GM23338 (cell line): ENCODE results near the gene LIMCH1. TPM values are rescaled to one million over a fixed set of nuclear protein-coding genes. Genes with fewer than 3 reads are reported as not detected.
A peak's percentile ranks its signal among the peaks of the same experiment; 100 is the strongest.

Experiments used
- ATAC-seq: fragments of 200-7000 bp; cut with Tn5 transposase; 3 replicates; pipeline ENCODE4 v1.9.1; 2020
- DNase-seq: peaks from one replicate; pipeline ENCODE4 v3.0.0-alpha.2; 2015; ENCODE audit warnings: low spot score
- H2AFZ ChIP-seq: fragments of 200-600 bp; sonication (generic); 2 replicates; pipeline ENCODE4 v1.8.0; 2016; ENCODE audit warnings: antibody characterized with exemption, mild to moderate bottlenecking, moderate library complexity
- H3F3A ChIP-seq: fragments of 200-600 bp; sonication (generic); replicated peaks from 2 replicates; pipeline ENCODE4 v1.8.0; 2017; ENCODE audit warnings: antibody characterized with exemption, mixed run types, low read depth
- H3K27ac ChIP-seq: fragments of 200-600 bp; sonication (generic); 2 replicates; pipeline ENCODE4 v1.6.1; 2016; ENCODE audit warnings: low read depth
- H3K27me3 ChIP-seq: fragments of 200-600 bp; sonication (generic); 2 replicates; pipeline ENCODE4 v1.8.0; 2016; ENCODE audit warnings: mild to moderate bottlenecking, mixed run types, moderate library complexity; ENCODE audit not compliant: insufficient read depth
- H3K36me3 ChIP-seq: fragments of 200-600 bp; sonication (generic); 2 replicates; pipeline ENCODE4 v1.8.0; 2016; ENCODE audit warnings: mild to moderate bottlenecking; ENCODE audit not compliant: insufficient read depth
- H3K4me1 ChIP-seq: fragments of 200-600 bp; sonication (generic); 2 replicates; pipeline ENCODE4 v1.8.0; 2016; ENCODE audit warnings: mild to moderate bottlenecking, moderate library complexity; ENCODE audit not compliant: insufficient read depth
- H3K4me2 ChIP-seq: fragments of 200-600 bp; sonication (generic); 2 replicates; pipeline ENCODE4 v1.7.1; 2017; ENCODE audit warnings: mixed run types
- H3K4me3 ChIP-seq: fragments of 200-600 bp; sonication (generic); 2 replicates; pipeline ENCODE4 v1.6.1; 2016; ENCODE audit warnings: mixed run types
- H3K79me2 ChIP-seq: fragments of 200-600 bp; sonication (generic); replicated peaks from 2 replicates; pipeline ENCODE4 v1.8.0; 2017; ENCODE audit warnings: mild to moderate bottlenecking; ENCODE audit not compliant: insufficient read depth
- H3K9me2 ChIP-seq: fragments of 200-600 bp; sonication (generic); 2 replicates; pipeline ENCODE4 v1.8.0; 2017; ENCODE audit not compliant: insufficient read depth
- H4K20me1 ChIP-seq: fragments of 200-600 bp; sonication (generic); replicated peaks from 2 replicates; pipeline ENCODE4 v1.8.0; 2017; ENCODE audit warnings: mild to moderate bottlenecking; ENCODE audit not compliant: insufficient read depth
- H3K27ac Mint-ChIP-seq: 2 replicates; pipeline ENCODE4 v1.8.0; 2020; ENCODE audit warnings: inconsistent platforms, mild to moderate bottlenecking, moderate library complexity, mixed read lengths
- H3K27me3 Mint-ChIP-seq: 3 replicates; pipeline ENCODE4 v1.8.0; 2022; ENCODE audit warnings: low read depth, mild to moderate bottlenecking, moderate library complexity, mixed read lengths, inconsistent platforms; ENCODE audit not compliant: insufficient read depth, poor library complexity
- H3K36me3 Mint-ChIP-seq: 3 replicates; pipeline ENCODE4 v1.8.0; 2021; ENCODE audit warnings: low read depth, mild to moderate bottlenecking, inconsistent platforms, moderate library complexity, mixed read lengths
- H3K4me1 Mint-ChIP-seq: 3 replicates; pipeline ENCODE4 v1.8.0; 2020; ENCODE audit warnings: mild to moderate bottlenecking, inconsistent platforms, mixed read lengths
- H3K4me3 Mint-ChIP-seq: 3 replicates; pipeline ENCODE4 v1.8.0; 2021; ENCODE audit warnings: moderate library complexity, mild to moderate bottlenecking, inconsistent platforms, mixed read lengths
- H3K9me3 Mint-ChIP-seq: 3 replicates; pipeline ENCODE4 v1.8.0; 2020; ENCODE audit warnings: moderate library complexity, mild to moderate bottlenecking, inconsistent platforms, mixed read lengths
- EZH2 ChIP-seq: fragments of 200-600 bp; sonication (generic); IDR thresholded peaks from one replicate; pipeline ENCODE4 v1.8.0; 2017; ENCODE audit warnings: antibody characterized with exemption, mild to moderate bottlenecking, low read depth; ENCODE audit not compliant: unreplicated experiment
- EZH2phosphoT487 ChIP-seq: fragments of 200-600 bp; sonication (generic); IDR thresholded peaks from one replicate; pipeline ENCODE4 v1.8.1; 2018; ENCODE audit warnings: antibody characterized with exemption; ENCODE audit not compliant: unreplicated experiment
- JUNB ChIP-seq: IDR thresholded peaks from one replicate; pipeline ENCODE4 v1.6.1; 2016; ENCODE audit warnings: antibody characterized with exemption; ENCODE audit not compliant: unreplicated experiment
- NANOG ChIP-seq: IDR thresholded peaks from 2 replicates; pipeline ENCODE4 v1.6.1; 2016; ENCODE audit warnings: antibody characterized with exemption, borderline replicate concordance
- ZNF114 ChIP-seq: fragments of 250-450 bp; sonication (Bioruptor Pico); IDR thresholded peaks from 2 replicates; pipeline ENCODE4 v1.5.0; 2020; ENCODE audit warnings: mild to moderate bottlenecking, moderate library complexity
- ZNF331 ChIP-seq: fragments of 250-450 bp; sonication (Bioruptor Pico); IDR thresholded peaks from 2 replicates; pipeline ENCODE4 v1.5.0; 2020; ENCODE audit warnings: low read depth, mild to moderate bottlenecking, moderate library complexity
- polyA plus RNA-seq: library from polyadenylated mRNA; unstranded; fragments of >200 nt; fragmentation: Nextera tagmentation; extraction: Ambion mirVana; gene quantifications from 2 replicates; pipeline ENCODE4 v1.2.1, GENCODE V29; 2016
- total RNA-seq: library from RNA; depleted of rRNA; stranded (reverse); fragments of >200 nt; shearing (Covaris generic); gene quantifications from 2 replicates; pipeline ENCODE4 v1.2.3, GENCODE V29; 2014
- TF ChIP-seq, protein P1 (sequence below): fragments of 250-450 bp; sonication (Bioruptor Pico); IDR thresholded peaks from 2 replicates; pipeline ENCODE4 v1.5.0; 2020; ENCODE audit warnings: mild to moderate bottlenecking, moderate library complexity
- TF ChIP-seq, protein P2 (sequence below): IDR thresholded peaks from one replicate; pipeline ENCODE4 v1.6.1; 2018; ENCODE audit warnings: antibody characterized with exemption; ENCODE audit not compliant: unreplicated experiment
- TF ChIP-seq, protein P3 (sequence below), 2 experiments: fragments of 200-600 bp in 1 of 2; sonication (generic) in 1 of 2; conservative IDR thresholded peaks; 2 replicates each; pipeline versions ENCODE4 v1.5.1 to v1.6.1; 2016 to 2017; ENCODE audit warnings: antibody characterized with exemption in 2 of 2, low read depth in 2 of 2, mild to moderate bottlenecking in 2 of 2, moderate library complexity in 1 of 2

Gene LIMCH1
- total and polyA plus RNA-seq, 2 experiments from 2014 or later = 1.5 TPM

DNA sequence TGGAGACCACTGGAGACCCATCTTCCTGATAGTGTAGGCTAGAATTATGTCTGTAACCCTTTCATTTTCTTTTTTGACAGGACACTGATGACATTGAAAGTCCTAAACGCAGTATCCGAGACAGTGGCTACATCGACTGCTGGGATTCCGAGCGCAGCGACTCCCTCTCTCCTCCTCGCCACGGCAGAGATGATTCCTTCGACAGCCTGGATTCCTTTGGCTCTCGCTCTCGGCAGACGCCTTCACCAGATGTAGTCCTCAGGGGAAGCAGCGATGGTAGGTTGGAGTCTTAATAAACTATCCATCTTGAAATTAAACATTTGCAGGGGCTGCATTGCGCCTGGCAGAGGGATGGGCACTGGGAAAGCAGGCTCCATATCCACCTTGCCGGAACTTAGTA is 75.4 kb downstream of the LIMCH1 start (continued):
- TF ChIP-seq, protein P1, sequence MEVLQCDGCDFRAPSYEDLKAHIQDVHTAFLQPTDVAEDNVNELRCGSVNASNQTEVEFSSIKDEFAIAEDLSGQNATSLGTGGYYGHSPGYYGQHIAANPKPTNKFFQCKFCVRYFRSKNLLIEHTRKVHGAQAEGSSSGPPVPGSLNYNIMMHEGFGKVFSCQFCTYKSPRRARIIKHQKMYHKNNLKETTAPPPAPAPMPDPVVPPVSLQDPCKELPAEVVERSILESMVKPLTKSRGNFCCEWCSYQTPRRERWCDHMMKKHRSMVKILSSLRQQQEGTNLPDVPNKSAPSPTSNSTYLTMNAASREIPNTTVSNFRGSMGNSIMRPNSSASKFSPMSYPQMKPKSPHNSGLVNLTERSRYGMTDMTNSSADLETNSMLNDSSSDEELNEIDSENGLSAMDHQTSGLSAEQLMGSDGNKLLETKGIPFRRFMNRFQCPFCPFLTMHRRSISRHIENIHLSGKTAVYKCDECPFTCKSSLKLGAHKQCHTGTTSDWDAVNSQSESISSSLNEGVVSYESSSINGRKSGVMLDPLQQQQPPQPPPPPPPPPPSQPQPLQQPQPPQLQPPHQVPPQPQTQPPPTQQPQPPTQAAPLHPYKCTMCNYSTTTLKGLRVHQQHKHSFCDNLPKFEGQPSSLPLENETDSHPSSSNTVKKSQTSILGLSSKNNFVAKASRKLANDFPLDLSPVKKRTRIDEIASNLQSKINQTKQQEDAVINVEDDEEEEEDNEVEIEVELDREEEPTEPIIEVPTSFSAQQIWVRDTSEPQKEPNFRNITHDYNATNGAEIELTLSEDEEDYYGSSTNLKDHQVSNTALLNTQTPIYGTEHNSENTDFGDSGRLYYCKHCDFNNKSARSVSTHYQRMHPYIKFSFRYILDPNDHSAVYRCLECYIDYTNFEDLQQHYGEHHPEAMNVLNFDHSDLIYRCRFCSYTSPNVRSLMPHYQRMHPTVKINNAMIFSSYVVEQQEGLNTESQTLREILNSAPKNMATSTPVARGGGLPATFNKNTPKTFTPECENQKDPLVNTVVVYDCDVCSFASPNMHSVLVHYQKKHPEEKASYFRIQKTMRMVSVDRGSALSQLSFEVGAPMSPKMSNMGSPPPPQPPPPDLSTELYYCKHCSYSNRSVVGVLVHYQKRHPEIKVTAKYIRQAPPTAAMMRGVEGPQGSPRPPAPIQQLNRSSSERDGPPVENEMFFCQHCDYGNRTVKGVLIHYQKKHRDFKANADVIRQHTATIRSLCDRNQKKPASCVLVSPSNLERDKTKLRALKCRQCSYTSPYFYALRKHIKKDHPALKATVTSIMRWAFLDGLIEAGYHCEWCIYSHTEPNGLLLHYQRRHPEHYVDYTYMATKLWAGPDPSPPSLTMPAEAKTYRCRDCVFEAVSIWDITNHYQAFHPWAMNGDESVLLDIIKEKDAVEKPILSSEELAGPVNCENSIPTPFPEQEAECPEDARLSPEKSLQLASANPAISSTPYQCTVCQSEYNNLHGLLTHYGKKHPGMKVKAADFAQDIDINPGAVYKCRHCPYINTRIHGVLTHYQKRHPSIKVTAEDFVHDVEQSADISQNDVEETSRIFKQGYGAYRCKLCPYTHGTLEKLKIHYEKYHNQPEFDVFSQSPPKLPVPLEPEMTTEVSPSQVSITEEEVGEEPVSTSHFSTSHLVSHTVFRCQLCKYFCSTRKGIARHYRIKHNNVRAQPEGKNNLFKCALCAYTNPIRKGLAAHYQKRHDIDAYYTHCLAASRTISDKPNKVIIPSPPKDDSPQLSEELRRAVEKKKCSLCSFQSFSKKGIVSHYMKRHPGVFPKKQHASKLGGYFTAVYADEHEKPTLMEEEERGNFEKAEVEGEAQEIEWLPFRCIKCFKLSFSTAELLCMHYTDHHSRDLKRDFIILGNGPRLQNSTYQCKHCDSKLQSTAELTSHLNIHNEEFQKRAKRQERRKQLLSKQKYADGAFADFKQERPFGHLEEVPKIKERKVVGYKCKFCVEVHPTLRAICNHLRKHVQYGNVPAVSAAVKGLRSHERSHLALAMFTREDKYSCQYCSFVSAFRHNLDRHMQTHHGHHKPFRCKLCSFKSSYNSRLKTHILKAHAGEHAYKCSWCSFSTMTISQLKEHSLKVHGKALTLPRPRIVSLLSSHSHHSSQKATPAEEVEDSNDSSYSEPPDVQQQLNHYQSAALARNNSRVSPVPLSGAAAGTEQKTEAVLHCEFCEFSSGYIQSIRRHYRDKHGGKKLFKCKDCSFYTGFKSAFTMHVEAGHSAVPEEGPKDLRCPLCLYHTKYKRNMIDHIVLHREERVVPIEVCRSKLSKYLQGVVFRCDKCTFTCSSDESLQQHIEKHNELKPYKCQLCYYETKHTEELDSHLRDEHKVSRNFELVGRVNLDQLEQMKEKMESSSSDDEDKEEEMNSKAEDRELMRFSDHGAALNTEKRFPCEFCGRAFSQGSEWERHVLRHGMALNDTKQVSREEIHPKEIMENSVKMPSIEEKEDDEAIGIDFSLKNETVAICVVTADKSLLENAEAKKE (CRISPR knock-in tag) = no peak
- no peak for TF ChIP-seq EZH2
- no peak for TF ChIP-seq JUNB
- TF ChIP-seq NANOG = no peak
- TF ChIP-seq ZNF331 = no peak
- TF ChIP-seq, protein P2, sequence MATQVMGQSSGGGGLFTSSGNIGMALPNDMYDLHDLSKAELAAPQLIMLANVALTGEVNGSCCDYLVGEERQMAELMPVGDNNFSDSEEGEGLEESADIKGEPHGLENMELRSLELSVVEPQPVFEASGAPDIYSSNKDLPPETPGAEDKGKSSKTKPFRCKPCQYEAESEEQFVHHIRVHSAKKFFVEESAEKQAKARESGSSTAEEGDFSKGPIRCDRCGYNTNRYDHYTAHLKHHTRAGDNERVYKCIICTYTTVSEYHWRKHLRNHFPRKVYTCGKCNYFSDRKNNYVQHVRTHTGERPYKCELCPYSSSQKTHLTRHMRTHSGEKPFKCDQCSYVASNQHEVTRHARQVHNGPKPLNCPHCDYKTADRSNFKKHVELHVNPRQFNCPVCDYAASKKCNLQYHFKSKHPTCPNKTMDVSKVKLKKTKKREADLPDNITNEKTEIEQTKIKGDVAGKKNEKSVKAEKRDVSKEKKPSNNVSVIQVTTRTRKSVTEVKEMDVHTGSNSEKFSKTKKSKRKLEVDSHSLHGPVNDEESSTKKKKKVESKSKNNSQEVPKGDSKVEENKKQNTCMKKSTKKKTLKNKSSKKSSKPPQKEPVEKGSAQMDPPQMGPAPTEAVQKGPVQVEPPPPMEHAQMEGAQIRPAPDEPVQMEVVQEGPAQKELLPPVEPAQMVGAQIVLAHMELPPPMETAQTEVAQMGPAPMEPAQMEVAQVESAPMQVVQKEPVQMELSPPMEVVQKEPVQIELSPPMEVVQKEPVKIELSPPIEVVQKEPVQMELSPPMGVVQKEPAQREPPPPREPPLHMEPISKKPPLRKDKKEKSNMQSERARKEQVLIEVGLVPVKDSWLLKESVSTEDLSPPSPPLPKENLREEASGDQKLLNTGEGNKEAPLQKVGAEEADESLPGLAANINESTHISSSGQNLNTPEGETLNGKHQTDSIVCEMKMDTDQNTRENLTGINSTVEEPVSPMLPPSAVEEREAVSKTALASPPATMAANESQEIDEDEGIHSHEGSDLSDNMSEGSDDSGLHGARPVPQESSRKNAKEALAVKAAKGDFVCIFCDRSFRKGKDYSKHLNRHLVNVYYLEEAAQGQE = no peak

DNA sequence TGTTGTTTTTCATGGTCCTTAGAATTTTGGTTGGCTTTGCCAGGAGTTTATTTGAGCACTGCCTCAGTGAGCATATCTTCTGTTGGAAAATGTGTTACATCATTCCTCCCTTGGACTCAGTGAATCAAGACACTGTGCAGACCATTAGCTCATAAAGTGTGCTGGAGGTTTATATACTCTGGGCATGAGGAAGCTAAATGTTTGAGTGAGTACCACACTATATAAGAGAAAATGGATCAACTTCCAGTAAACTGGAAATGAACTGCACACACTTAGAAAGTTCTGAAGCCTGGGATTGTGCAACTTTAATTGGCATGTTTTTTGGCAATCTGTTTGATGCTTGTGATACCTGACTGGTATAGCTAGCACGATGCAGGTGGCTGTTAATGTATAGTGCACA is 75.9 kb downstream of the LIMCH1 start:
- no peaks in the 10 kb centered on the region for H3K36me3 ChIP-seq
- no peaks in the 10 kb centered on the region for H3F3A ChIP-seq
- peaks cover 12% of the 10 kb centered on the region for H3K27me3 ChIP-seq
- TF ChIP-seq, protein P2 = no peak
- TF ChIP-seq EZH2phosphoT487 = no peak
- TF ChIP-seq, protein P3, sequence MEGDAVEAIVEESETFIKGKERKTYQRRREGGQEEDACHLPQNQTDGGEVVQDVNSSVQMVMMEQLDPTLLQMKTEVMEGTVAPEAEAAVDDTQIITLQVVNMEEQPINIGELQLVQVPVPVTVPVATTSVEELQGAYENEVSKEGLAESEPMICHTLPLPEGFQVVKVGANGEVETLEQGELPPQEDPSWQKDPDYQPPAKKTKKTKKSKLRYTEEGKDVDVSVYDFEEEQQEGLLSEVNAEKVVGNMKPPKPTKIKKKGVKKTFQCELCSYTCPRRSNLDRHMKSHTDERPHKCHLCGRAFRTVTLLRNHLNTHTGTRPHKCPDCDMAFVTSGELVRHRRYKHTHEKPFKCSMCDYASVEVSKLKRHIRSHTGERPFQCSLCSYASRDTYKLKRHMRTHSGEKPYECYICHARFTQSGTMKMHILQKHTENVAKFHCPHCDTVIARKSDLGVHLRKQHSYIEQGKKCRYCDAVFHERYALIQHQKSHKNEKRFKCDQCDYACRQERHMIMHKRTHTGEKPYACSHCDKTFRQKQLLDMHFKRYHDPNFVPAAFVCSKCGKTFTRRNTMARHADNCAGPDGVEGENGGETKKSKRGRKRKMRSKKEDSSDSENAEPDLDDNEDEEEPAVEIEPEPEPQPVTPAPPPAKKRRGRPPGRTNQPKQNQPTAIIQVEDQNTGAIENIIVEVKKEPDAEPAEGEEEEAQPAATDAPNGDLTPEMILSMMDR (conservative IDR thresholded peaks at IDR 0.05; ENCODE audit: low read depth in 2 of 2) = no peak
- no peak for TF ChIP-seq ZNF114
- H3K27me3 Mint-ChIP-seq = peaks cover 23% of the 10 kb centered on the region
- peaks cover 28% of the 10 kb centered on the region for H3K4me1 Mint-ChIP-seq
- peaks cover 30% of the 10 kb centered on the region for H3K4me1 ChIP-seq
- H3K27ac ChIP-seq = no peak overlapping the region
- no peaks in the 10 kb centered on the region for H3K36me3 Mint-ChIP-seq
- peak overlapping the region; percentile 34; the same call in 1 of the 2 replicates for H3K4me3 ChIP-seq
- peak overlapping the region; percentile 2; the same call in 1 of the 2 replicates for H2AFZ ChIP-seq
- H3K27ac Mint-ChIP-seq = no peak overlapping the region
- no peaks in the 10 kb centered on the region for H4K20me1 ChIP-seq
- ATAC-seq (no peak), DNase-seq (no peak)
- H3K9me3 Mint-ChIP-seq = no peaks in the 10 kb centered on the region
- peak overlapping the region; percentile 59; the same call in 2 of the 3 replicates for H3K4me3 Mint-ChIP-seq
- H3K4me2 ChIP-seq = peak overlapping the region; percentile 64
- H3K9me2 ChIP-seq = no peaks in the 10 kb centered on the region
- H3K79me2 ChIP-seq = no peaks in the 10 kb centered on the region
